NCI-H1694 treated with DMSO at 0.1 percent for 48 hours (cell line): ENCODE results near the gene CIDEC.

Source experiments
- DNase-seq: peaks from one replicate; lab custom pipeline; 2025; lab: John Stamatoyannopoulos, UW

CIDEC gene

GRCh38 chr3:9843715-9844438, 36.2 kb downstream of the CIDEC start, which contains the start of gene RPUSD3:
TSS of gene RPUSD3 (minus strand) at chr3:9844008. CDS start at chr3:9843990, 18 bp downstream.
- DNase-seq: peak; percentile 55

DNA sequence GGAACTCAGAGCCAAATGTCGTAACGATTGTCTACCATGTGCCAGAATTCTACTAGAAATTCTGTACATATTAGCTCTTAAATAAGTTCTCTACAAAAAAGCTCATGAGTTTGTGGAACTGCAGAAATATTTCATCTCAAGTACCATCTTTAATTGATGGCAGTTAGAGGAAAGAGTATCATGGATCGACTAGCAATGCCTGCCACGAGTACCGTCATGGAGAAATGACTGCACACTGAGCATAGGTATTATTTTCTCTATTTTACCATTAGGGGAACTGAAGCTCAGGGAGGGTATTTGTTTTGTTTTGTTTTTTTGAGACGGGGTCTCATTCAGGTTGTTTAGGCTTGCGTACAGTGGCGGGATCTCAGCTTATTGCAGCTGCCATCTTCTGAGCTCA, 39.0 kb downstream of the CIDEC start:
- DNase-seq: no peak

DNA sequence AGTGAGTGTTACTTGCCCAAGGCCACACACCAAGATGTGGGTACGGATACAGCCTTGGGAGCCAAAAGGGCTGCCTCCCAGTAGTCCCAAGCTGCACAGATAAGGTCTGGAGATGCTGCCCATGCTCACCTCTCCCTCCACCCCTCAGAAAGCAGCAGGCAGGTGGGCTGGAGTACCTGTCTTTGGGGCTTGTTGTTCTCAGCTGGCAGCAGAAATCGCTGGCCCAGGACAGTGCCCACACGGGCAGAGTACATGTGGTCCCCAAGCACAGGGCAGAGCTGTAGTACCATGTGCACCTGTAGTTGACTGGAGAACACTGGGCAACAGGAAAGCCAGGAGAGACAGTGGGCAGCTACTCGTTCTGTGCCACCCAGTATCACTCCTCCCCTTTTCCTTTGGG, 41.2 kb downstream of the CIDEC start:
- no peak for DNase-seq

DNA sequence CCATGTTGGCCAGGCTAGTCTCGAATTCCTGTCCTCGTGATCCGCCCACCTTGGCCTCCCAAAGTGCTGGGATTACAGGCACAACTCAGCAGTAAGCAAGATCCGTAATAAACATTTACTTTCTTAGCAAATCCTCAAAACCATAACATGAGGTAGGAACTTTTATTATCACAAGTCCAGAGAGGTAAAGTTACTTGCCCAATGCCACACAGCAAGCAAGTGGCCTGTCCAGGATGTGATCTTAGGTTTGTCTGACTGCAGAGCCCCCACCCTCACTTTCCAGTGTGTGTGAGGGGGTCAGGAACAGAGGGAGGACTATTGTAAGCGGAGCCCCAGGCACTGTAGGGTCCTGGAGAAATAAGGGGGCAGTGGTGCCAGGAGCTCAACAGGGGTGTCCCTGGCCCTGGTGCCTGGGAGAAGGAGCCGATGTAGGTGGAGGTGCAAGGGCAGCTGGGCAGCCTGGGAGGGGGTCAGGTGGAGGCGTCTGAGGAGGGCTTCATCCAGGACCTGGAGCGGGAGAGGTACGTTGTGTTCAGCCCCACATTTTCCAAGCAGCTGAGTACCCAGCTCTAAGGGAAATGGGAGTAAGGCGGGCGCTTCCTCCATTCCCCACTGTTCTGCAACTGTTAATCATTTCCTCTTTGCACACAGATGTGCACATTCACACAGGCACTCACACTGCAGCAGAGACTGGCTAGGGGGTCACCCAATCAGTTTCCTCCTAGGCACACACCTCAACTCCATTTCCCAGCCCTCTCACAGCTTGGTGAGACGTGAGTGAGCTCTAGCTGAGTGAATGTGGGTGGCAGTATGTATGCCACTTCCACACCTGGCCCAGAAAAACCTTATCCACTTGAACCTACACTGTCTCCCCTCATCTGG, 42.1 kb downstream of the CIDEC start:
- no peak for DNase-seq

GRCh38 chr3:9834520-9835380, 45.3 kb downstream of the CIDEC start:
- no peak for DNase-seq

DNA sequence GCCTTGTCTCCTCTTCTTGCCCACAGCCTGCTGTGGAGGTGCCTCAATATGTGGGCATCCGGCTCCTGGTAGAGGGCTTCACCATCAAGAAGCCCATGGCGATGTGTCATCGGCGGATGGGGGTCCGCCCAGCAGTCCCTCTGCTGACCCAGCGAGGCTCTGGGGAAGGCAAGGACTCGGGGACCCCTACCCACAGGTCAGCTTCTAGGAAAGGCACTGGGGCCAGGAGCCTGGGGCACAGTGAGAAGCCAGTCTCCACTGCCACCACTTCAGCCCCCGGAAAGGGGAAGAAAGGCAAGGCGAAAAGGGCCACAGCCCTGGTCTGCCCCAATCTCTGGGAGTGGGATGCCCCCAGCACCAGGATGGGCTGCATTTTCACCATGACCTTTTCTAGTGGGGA, 47.0 kb downstream of the CIDEC start:
- DNase-seq: no peak

DNA sequence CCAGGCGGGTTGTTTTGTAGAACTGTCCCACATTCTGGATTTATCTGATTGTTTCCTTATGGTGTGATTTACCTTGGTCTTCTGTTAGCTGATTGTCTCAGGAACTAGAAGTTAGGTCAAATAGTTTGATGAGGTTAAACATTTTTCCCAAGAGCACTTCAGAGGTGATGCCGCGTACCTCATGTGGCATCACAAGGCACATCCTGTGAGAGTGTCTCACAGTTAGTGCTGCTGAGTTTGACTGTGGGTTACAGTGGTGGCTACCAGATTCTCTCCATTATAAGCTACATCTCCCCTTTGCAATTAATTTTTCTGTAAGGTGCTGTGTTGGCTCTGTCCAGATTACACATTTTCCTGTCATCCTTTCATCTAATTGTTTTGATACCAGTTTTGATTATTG, 48.8 kb downstream of the CIDEC start:
- DNase-seq: no peak

DNA sequence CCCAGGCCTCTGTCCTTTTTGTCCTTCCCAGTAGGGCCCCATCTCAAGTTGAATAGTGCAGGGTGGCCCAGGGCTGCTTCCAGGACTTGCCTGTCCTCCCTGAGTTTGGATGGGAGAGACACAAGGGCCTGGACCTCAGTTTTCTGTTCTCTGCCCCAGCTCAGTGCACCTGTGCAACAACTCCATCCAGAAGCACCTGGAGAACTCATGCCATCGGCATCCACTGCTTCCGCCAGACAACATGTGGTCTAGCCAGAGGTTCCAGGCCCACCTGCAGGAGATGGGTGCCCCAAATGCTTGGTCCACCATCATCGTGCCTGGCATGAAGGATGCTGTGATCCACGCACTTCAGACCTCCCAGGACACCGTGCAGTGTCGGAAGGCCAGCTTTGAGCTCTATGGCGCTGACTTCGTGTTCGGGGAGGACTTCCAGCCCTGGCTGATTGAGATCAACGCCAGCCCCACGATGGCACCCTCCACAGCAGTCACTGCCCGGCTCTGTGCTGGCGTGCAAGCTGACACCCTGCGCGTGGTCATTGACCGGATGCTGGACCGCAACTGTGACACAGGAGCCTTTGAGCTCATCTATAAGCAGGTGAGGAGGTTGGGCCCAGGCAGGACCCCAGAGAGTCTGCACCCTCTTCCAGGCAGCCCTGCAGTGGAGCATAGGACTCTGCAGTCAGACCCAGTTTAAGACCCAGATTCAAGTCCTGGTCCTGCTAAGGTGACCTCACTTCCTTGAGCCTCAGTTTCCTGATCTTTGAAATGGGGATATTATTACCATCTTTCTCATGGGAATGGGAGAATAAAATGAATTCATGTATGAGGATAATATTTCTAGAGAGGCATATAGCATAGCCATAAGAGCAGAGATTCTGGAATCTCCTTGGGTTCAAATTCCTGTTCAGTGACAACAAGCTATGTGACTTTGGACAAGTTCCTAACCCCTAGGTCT, 51.0 kb downstream of the CIDEC start:
- DNase-seq: no peak

DNA sequence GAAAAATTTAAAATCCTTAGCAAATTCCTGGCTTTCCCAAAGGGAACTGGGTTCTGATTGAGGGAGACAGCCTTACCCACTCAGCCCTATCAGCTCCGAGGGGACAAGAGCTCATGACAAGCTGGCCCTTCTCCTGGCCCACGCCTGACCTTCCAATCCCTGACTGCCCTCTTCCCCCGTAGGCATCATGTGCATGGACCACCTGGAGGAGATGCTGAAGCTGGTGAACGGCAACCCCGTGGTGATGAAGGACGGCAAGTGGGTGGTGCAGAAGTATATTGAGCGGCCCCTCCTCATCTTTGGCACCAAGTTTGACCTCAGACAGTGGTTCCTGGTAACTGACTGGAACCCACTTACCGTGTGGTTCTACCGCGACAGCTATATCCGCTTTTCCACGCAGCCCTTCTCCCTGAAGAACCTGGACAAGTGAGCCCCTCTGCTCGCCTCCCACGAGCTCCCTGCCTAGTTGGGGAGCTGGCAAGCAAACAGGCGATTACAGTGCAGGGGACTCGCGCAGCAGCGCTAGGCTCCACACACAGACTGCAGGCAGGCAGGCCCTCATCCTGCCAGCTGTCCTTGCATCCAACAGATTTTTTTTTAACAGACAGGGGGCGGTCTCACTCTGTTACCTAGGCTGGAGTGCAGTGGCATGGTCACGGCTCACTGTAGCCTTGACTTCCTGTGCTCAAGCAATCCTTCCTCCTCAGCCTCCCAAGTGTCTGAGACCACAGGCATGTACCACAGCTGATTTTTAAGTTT, 53.1 kb downstream of the CIDEC start:
- DNase-seq: peak; percentile 3

- no peak for DNase-seq
These were observed 54.5 kb downstream of the CIDEC start for GRCh38 chr3:9825451-9826040.

DNA sequence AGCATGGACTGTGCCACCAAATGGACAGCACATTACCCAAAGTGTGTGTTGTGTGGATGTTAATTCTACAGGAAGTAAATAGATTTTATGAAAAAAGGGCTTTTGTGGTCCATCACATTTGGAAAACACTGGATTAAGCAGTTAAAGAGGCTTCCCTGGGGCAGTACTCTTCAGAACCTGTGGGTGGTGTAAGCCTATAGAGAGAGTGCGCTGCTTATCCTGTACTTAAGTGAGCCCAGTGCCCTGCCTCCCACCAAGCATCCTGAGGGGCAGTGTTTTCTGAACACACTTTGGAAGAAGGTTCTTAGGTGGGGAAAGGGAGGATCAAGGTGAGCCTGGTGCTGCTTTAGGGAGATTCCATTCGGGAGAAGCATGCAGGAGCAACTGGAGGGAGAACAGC, 59.1 kb downstream of the CIDEC start:
- DNase-seq: no peak

GRCh38 chr3:9820543-9820942, 59.5 kb downstream of the CIDEC start:
- no peak for DNase-seq

DNA sequence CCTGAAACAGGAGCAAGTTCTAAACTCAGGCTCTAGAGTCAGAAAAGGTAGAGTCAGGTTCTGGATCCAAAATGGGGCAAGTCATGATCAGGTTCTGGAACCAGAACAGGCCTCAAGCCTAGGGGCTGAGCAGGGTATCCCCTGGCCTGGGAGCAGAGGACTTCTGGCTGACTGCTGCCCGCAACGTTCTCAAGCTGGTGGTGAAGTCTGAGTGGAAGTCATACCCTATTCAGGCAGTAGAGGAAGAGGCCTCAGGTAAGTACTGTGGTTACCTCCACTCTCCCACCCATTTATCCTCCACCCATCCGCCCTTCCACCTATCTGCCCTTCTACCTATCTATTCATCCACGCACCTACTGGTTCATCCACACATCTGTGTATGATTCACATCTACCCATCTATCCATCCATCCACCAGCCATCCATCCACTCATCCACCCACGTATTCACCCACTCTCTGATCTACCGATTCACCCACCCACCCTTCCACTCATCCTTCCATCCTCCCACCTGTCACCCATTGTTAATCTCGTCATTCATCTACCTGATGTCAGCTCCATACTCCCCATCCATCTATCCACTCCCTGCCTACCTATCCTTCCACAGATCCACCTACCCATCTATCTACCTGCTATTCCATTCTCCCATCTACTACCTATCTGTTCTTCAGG, 61.3 kb downstream of the CIDEC start:
- no peak for DNase-seq

DNA sequence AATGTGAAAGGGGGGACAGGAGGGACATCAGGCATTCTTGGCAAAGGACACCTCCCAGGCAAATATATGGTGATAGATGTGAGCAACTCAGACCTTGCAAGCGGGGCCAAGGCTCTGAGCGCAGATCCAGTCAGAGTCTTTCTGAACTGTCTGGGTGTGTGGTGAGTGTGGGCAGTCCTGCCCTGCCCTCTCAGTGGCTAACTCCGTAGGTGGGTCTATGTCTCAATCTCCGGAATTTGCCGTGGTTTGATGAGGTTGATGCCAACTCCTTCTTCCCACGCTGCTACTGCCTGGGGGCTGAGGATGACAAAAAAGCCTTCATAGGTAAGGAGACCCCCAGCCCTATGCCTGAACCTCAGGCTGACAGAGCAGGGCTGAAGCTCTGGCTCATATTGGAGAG, 62.6 kb downstream of the CIDEC start:
- no peak for DNase-seq
